OCI-LY3 (cell line): ENCODE measurements around the gene NANS.
"Not testable (repeated sequence)": the region's sequence is repeated elsewhere in the genome, so short reads cannot be mapped to it uniquely, and the experiment has no call there.

Experiments used
- H2AFZ ChIP-seq: fragments of 200-600, 300-600 bp; shearing (Covaris generic); 2 replicates; pipeline ENCODE4 v1.6.0; 2014; ENCODE audit warnings: antibody characterized with exemption, low read depth, low read length
- H3K27ac ChIP-seq: fragments of 200-600, 300-600 bp; sonication (generic); 2 replicates; pipeline ENCODE4 v1.5.1; 2014; ENCODE audit warnings: mild to moderate bottlenecking, low read length, moderate library complexity, mixed read lengths
- H3K27me3 ChIP-seq: fragments of 200-600, 300-600 bp; sonication (generic); 2 replicates; pipeline ENCODE4 v1.6.1; 2014; ENCODE audit warnings: low read depth, low read length, mixed read lengths
- H3K36me3 ChIP-seq: fragments of 200-600, 300-600 bp; sonication (generic); replicated peaks from 2 replicates; pipeline ENCODE3; 2014; ENCODE audit warnings: low read depth, low read length, mixed read lengths
- H3K4me1 ChIP-seq: fragments of 300-600, 200-600 bp; sonication (generic); 2 replicates; pipeline ENCODE4 v1.6.1; 2014; ENCODE audit warnings: low read length, mixed read lengths
- H3K4me2 ChIP-seq: fragments of 200-600, 300-600 bp; sonication (generic); 2 replicates; pipeline ENCODE4 v1.6.1; 2014; ENCODE audit warnings: low read length, mixed read lengths
- H3K4me3 ChIP-seq: fragments of 300-600, 200-600 bp; sonication (generic); 2 replicates; pipeline ENCODE4 v1.5.1; 2014; ENCODE audit warnings: antibody characterized with exemption, mild to moderate bottlenecking, low read length, moderate library complexity
- H3K79me2 ChIP-seq: fragments of 300-600, 200-600 bp; shearing (Covaris generic); 2 replicates; pipeline ENCODE4 v1.6.1; 2014; ENCODE audit warnings: mild to moderate bottlenecking, low read length, mixed read lengths
- H3K9ac ChIP-seq: fragments of 300-600, 200-600 bp; shearing (Covaris generic); 2 replicates; pipeline ENCODE4 v1.6.0; 2014; ENCODE audit warnings: mild to moderate bottlenecking, low read length, moderate library complexity
- H3K9me3 ChIP-seq: fragments of 200-600, 300-600 bp; shearing (Covaris generic); 2 replicates; pipeline ENCODE4 v1.6.1; 2014; ENCODE audit warnings: low read length, mixed read lengths; ENCODE audit not compliant: insufficient read depth
- H4K20me1 ChIP-seq: fragments of 200-600, 300-600 bp; sonication (generic); 2 replicates; pipeline ENCODE4 v1.6.1; 2016; ENCODE audit warnings: low read length, mixed read lengths; ENCODE audit not compliant: insufficient read depth
- CTCF ChIP-seq: fragments of 200-600, 300-600 bp; sonication (generic); IDR thresholded peaks from 2 replicates; pipeline ENCODE4 v1.5.1; 2014; ENCODE audit warnings: antibody characterized with exemption, low read length, low read depth
- EZH2phosphoT487 ChIP-seq: fragments of 200-600 bp; shearing (Covaris generic); IDR thresholded peaks from 2 replicates; pipeline ENCODE4 v1.6.1; 2018; ENCODE audit warnings: antibody characterized with exemption, mixed run types, low read depth

Gene NANS

GRCh38 chr9:98017306-98017705, 39.2 kb upstream of the NANS start:
- Histone ChIP-seq H2AFZ (no peak overlapping the region), H4K20me1 (no peaks in the 10 kb centered on the region), H3K4me2 (no peak overlapping the region), H3K36me3 (peaks cover 54% of the 10 kb centered on the region), H3K9me3 (no peaks in the 10 kb centered on the region), H3K27ac (no peak overlapping the region; the same call in 1 of the 2 replicates), H3K4me1 (peaks cover 17% of the 10 kb centered on the region), H3K4me3 (no peak overlapping the region), H3K79me2 (peaks cover 7% of the 10 kb centered on the region; the same call in 1 of the 2 replicates), H3K27me3 (no peaks in the 10 kb centered on the region), H3K9ac (no peak overlapping the region)
- TF ChIP-seq EZH2phosphoT487: no peak
- no peak for TF ChIP-seq CTCF

GRCh38 chr9:98018347-98018746, 38.2 kb upstream of the NANS start:
- Histone ChIP-seq H3K4me1 (peaks cover 17% of the 10 kb centered on the region), H3K27me3 (no peaks in the 10 kb centered on the region), H3K27ac (no peak overlapping the region), H3K79me2 (peaks cover 5% of the 10 kb centered on the region; the same call in 1 of the 2 replicates), H3K36me3 (peaks cover 48% of the 10 kb centered on the region), H3K4me3 (no peak overlapping the region), H2AFZ (no peak overlapping the region), H3K9ac (no peak overlapping the region), H3K4me2 (no peak overlapping the region), H4K20me1 (no peaks in the 10 kb centered on the region), H3K9me3 (no peaks in the 10 kb centered on the region)
- TF ChIP-seq EZH2phosphoT487 (no peak), CTCF (no peak)

GRCh38 chr9:98019098-98019497, 37.4 kb upstream of the NANS start:
- H3K36me3 ChIP-seq: peaks cover 43% of the 10 kb centered on the region
- H3K4me3 ChIP-seq: no peak overlapping the region
- H3K4me2 ChIP-seq: no peak overlapping the region
- peak overlapping the region; percentile 41; the same call in 1 of the 2 replicates for H3K27ac ChIP-seq
- no peaks in the 10 kb centered on the region for H3K9me3 ChIP-seq
- no peaks in the 10 kb centered on the region for H4K20me1 ChIP-seq
- TF ChIP-seq CTCF (no peak), EZH2phosphoT487 (no peak)
- no peaks in the 10 kb centered on the region for H3K79me2 ChIP-seq
- H3K27me3 ChIP-seq: no peaks in the 10 kb centered on the region
- peaks cover 14% of the 10 kb centered on the region for H3K4me1 ChIP-seq
- H2AFZ ChIP-seq: no peak overlapping the region
- no peak overlapping the region for H3K9ac ChIP-seq

- not testable (repeated sequence) for H3K27ac ChIP-seq, H4K20me1 ChIP-seq, H3K9me3 ChIP-seq, H3K79me2 ChIP-seq, H3K4me3 ChIP-seq, H3K9ac ChIP-seq, H3K4me2 ChIP-seq, H3K4me1 ChIP-seq, H3K27me3 ChIP-seq, H2AFZ ChIP-seq
- peaks cover 38% of the 10 kb centered on the region for H3K36me3 ChIP-seq
Measured at GRCh38 chr9:98019869-98020268, 36.7 kb upstream of the NANS start.
